Peyer's patch (tissue), 4 donors: ENCODE results near the gene ARX. TPM values are rescaled to one million over a fixed set of nuclear protein-coding genes. Genes with fewer than 3 reads are reported as not detected.

Experiments
- DNase-seq, 3 donors: peaks; one replicate each; pipeline ENCODE4 v3.0.0-alpha.2; 2017 to 2019
- H3K27ac ChIP-seq, 4 donors: fragments of 200-600 bp; sonication (generic); one replicate each; pipeline ENCODE4 v1.5.1; 2016 to 2019
- H3K27me3 ChIP-seq, 2 donors: fragments of 200-600 bp; sonication (generic); one replicate each; pipeline ENCODE4 v1.5.1; 2019
- H3K36me3 ChIP-seq, 3 donors: fragments of 200-600 bp; sonication (generic); one replicate each; pipeline ENCODE4 v1.5.1; 2016 to 2019
- H3K4me1 ChIP-seq, 4 donors: fragments of 200-600 bp; sonication (generic); one replicate each; pipeline ENCODE4 v1.5.1; 2016 to 2019
- H3K4me3 ChIP-seq, 4 donors: fragments of 200-600 bp; sonication (generic); 1 replicate in 3 of 4; 2 replicates in 1 of 4; pipeline ENCODE4 v1.5.1; 2016 to 2019; ENCODE audit warnings: mild to moderate bottlenecking in 1 of 4
- H3K9me3 ChIP-seq, 4 donors: fragments of 200-600 bp; sonication (generic); one replicate each; pipeline ENCODE4 v1.5.1; 2016 to 2019; ENCODE audit warnings: mild to moderate bottlenecking in 1 of 4
- CTCF ChIP-seq, 6 experiments: fragments of 450-650 bp in 4 of 6; fragments of 200-600 bp in 2 of 6; sonication (generic) in 1 of 6; IDR thresholded peaks; one replicate each; pipeline ENCODE4 v1.5.1; 2017 to 2019; ENCODE audit warnings: antibody characterized with exemption in 6 of 6, mild to moderate bottlenecking in 3 of 6, moderate library complexity in 1 of 6
- POLR2A ChIP-seq, 2 donors: fragments of 450-650 bp; IDR thresholded peaks; one replicate each; pipeline ENCODE4 v1.5.1; 2017; ENCODE audit warnings: antibody characterized with exemption in 2 of 2, mild to moderate bottlenecking in 2 of 2, moderate library complexity in 2 of 2
- total RNA-seq, 4 donors: library from RNA; depleted of rRNA; stranded (reverse); fragments of >200 nt; gene quantifications; one replicate each; pipeline ENCODE4 v1.1.0, GENCODE V29; 2016

The ARX gene
- total RNA-seq, 4 donors from 2014 or later = 0.40 to 1.0 (median 0.88) TPM; not detected in 1

- no peaks in the 10 kb centered on the region for H3K4me1 ChIP-seq
- H3K9me3 ChIP-seq = no peaks in the 10 kb centered on the region
- no peak for DNase-seq
- H3K4me3 ChIP-seq = no peak overlapping the region
- no peaks in the 10 kb centered on the region for H3K36me3 ChIP-seq
- H3K27me3 ChIP-seq = no peaks in the 10 kb centered on the region
- no peak overlapping the region for H3K27ac ChIP-seq
- TF ChIP-seq CTCF (IDR thresholded peaks at IDR 0.05) (no peak), POLR2A (IDR thresholded peaks at IDR 0.05) (no peak)
Measured at GRCh38 chrX:25026576-25026975, 10.8 kb upstream of the ARX start.

GRCh38 chrX:25025615-25026014 is 9.8 kb upstream of the ARX start:
- Histone ChIP-seq H3K36me3 (no peaks in the 10 kb centered on the region), H3K27ac (no peak overlapping the region), H3K27me3 (no peaks in the 10 kb centered on the region), H3K9me3 (no peaks in the 10 kb centered on the region), H3K4me1 (peaks cover 0 to 7% (median 0%) of the 10 kb centered on the region in 4 donors), H3K4me3 (no peak overlapping the region)
- TF ChIP-seq CTCF (IDR thresholded peaks at IDR 0.05) (no peak), POLR2A (IDR thresholded peaks at IDR 0.05) (no peak)
- no peak for DNase-seq

GRCh38 chrX:25023908-25024307 is 8.1 kb upstream of the ARX start:
- Histone ChIP-seq H3K36me3 (no peaks in the 10 kb centered on the region), H3K9me3 (no peaks in the 10 kb centered on the region), H3K27ac (no peak overlapping the region), H3K4me1 (peaks cover 0 to 9% (median 0%) of the 10 kb centered on the region in 4 donors), H3K27me3 (peaks cover 0 to 4% of the 10 kb centered on the region in 2 donors), H3K4me3 (no peak overlapping the region)
- no peak for DNase-seq
- TF ChIP-seq POLR2A (IDR thresholded peaks at IDR 0.05) (no peak), CTCF (IDR thresholded peaks at IDR 0.05) (no peak)

- no peak for DNase-seq
- H3K4me1 ChIP-seq = peaks cover 0 to 9% (median 0%) of the 10 kb centered on the region in 4 donors
- no peak overlapping the region for H3K4me3 ChIP-seq
- peaks cover 0 to 4% of the 10 kb centered on the region in 2 donors for H3K27me3 ChIP-seq
- no peak overlapping the region for H3K27ac ChIP-seq
- no peaks in the 10 kb centered on the region for H3K36me3 ChIP-seq
- TF ChIP-seq POLR2A (IDR thresholded peaks at IDR 0.05) (no peak), CTCF (IDR thresholded peaks at IDR 0.05) (no peak)
- H3K9me3 ChIP-seq = no peaks in the 10 kb centered on the region
Measured at GRCh38 chrX:25022499-25023325, 6.9 kb upstream of the ARX start.

- DNase-seq = no peak
- no peaks in the 10 kb centered on the region for H3K36me3 ChIP-seq
- no peak overlapping the region for H3K27ac ChIP-seq
- peak overlapping the region in 2 of 4 donors; percentile 2 to 22 for H3K4me3 ChIP-seq
- no peak for TF ChIP-seq POLR2A (IDR thresholded peaks at IDR 0.05)
- TF ChIP-seq CTCF (IDR thresholded peaks at IDR 0.05) = peak in 4 of 6 experiments; percentile 36 to 42 (median 38)
- H3K9me3 ChIP-seq = no peaks in the 10 kb centered on the region
- H3K27me3 ChIP-seq = peaks cover 0 to 11% of the 10 kb centered on the region in 2 donors
- peaks cover 0 to 10% (median 0%) of the 10 kb centered on the region in 4 donors for H3K4me1 ChIP-seq
Measured at GRCh38 chrX:25020905-25021449, 5.2 kb upstream of the ARX start.
